ENCODE measurements around the gene PTPRJ. TPM values are rescaled to one million over a fixed set of nuclear protein-coding genes. Genes with fewer than 3 reads are reported as not detected.

Gene PTPRJ
- total and polyA plus RNA-seq, 7 donors, result 2.4 to 23.3 (median 10.2) TPM

- Histone ChIP-seq H3K9me3 (no peaks in the 10 kb centered on the region), H3K4me3 (no peak overlapping the region), H3K27me3 (no peaks in the 10 kb centered on the region), H3K36me3 (no peaks in the 10 kb centered on the region), H3K27ac (no peak overlapping the region), H3K4me1 (no peaks in the 10 kb centered on the region)
- WGBS, 2 donors, result 30 to 35% methylated on average over 7 of the region's 7 CpGs
- DNase-seq, result no peak
- intact Hi-C loops (cut with DNase I), result no loop called here
- TF ChIP-seq EP300 (IDR thresholded peaks at IDR 0.05) (no peak), POLR2A (IDR thresholded peaks at IDR 0.05) (no peak), POLR2AphosphoS5 (IDR thresholded peaks at IDR 0.05) (no peak)
- TF ChIP-seq, protein P1, sequence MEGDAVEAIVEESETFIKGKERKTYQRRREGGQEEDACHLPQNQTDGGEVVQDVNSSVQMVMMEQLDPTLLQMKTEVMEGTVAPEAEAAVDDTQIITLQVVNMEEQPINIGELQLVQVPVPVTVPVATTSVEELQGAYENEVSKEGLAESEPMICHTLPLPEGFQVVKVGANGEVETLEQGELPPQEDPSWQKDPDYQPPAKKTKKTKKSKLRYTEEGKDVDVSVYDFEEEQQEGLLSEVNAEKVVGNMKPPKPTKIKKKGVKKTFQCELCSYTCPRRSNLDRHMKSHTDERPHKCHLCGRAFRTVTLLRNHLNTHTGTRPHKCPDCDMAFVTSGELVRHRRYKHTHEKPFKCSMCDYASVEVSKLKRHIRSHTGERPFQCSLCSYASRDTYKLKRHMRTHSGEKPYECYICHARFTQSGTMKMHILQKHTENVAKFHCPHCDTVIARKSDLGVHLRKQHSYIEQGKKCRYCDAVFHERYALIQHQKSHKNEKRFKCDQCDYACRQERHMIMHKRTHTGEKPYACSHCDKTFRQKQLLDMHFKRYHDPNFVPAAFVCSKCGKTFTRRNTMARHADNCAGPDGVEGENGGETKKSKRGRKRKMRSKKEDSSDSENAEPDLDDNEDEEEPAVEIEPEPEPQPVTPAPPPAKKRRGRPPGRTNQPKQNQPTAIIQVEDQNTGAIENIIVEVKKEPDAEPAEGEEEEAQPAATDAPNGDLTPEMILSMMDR (IDR thresholded peaks at IDR 0.05), result no peak
Observed at GRCh38 chr11:48210052-48210451, 229.7 kb downstream of the PTPRJ start.

GRCh38 chr11:48216510-48216909 lies 236.2 kb downstream of the PTPRJ start, which contains the start of gene OR4B1:
Gene OR4B1, plus strand, starts transcription at chr11:48216810. Its CDS starts 0 bp downstream, at chr11:48216810.
- Histone ChIP-seq H3K27me3 (no peaks in the 10 kb centered on the region), H3K9me3 (no peaks in the 10 kb centered on the region), H3K4me1 (no peaks in the 10 kb centered on the region), H3K27ac (no peak within 1 kb of the TSS), H3K36me3 (no peaks in the 10 kb centered on the region), H3K4me3 (no peak within 1 kb of the TSS)
- WGBS, 2 donors, result 43 to 64% methylated on average over 2 of the region's 2 CpGs
- DNase-seq, result no peak
- TF ChIP-seq POLR2A (IDR thresholded peaks at IDR 0.05) (no peak), POLR2AphosphoS5 (IDR thresholded peaks at IDR 0.05) (no peak), EP300 (IDR thresholded peaks at IDR 0.05) (no peak)
- TF ChIP-seq, protein P1 (IDR thresholded peaks at IDR 0.05), result no peak
- intact Hi-C loops (cut with DNase I), result no loop called here

Small RNAs within 50 kb of the gene (small RNA-seq; reads per million reads assigned to genes)
- gene MIR3161, result 0 reads per million in 3 donors

Other genes with a start within 250 kb of the PTPRJ start
- gene FNBP4, start 213.2 kb upstream of the PTPRJ start, total RNA-seq, result 100 to 1,000 TPM in 2 of 4 donors, 10 to 100 TPM in 2; 91.1 to 182 (median 101) TPM
- gene FNBP4, start 213.2 kb upstream of the PTPRJ start, polyA plus RNA-seq, result 10 to 100 TPM; 10.2 to 41.2 (median 20.4) TPM
- 10 to 100 TPM; 15.7 to 23.2 (median 20.8) TPM for gene NUP160, start 132.2 kb upstream of the PTPRJ start, total RNA-seq
- 10 to 100 TPM in 1 of 3 donors, 1 to 10 TPM in 2; 4.6 to 16.3 (median 5.4) TPM for gene NUP160, start 132.2 kb upstream of the PTPRJ start, polyA plus RNA-seq
- not detected for gene OR4B1, start 236.3 kb downstream of the PTPRJ start, total RNA-seq
- not detected for gene OR4B1, start 236.3 kb downstream of the PTPRJ start, polyA plus RNA-seq

Measured in sigmoid colon (tissue), 7 donors.